Activated CD4-positive, CD25-positive, alpha-beta regulatory T cell (primary cell): ENCODE results near the gene CCDC33.
A peak's percentile ranks its signal among the peaks of the same experiment; 100 is the strongest.

ENCODE experiments used
- DNase-seq, 4 experiments: peaks; one replicate each; lab custom pipeline; 2025; lab: John Stamatoyannopoulos, UW

Gene CCDC33

GRCh38 chr15:74382004-74382816 lies 146.1 kb downstream of the CCDC33 start:
- DNase-seq, result peak; percentile 52 to 71 (median 63)

GRCh38 chr15:74383286-74383685 lies 147.2 kb downstream of the CCDC33 start:
- DNase-seq, result no peak

GRCh38 chr15:74383695-74384565 lies 147.8 kb downstream of the CCDC33 start:
- peak in 2 of 4 experiments; percentile 47 to 63 for DNase-seq

DNA sequence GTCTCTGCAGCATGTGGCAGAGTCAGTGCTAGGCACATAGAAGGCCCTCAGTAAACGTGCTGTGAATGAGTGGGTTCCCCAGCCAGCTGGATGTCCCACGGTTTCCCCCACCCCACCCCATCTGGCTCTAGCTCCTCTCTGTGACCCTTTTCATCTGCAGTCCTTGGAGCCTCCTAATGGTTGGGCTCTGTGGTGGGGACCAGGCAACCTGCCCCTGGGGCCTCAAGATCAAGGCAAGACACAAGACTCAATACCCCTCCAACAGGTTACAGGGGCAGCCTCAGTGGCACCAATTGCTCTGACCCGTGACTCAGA lies 148.4 kb downstream of the CCDC33 start:
- no peak for DNase-seq

DNA sequence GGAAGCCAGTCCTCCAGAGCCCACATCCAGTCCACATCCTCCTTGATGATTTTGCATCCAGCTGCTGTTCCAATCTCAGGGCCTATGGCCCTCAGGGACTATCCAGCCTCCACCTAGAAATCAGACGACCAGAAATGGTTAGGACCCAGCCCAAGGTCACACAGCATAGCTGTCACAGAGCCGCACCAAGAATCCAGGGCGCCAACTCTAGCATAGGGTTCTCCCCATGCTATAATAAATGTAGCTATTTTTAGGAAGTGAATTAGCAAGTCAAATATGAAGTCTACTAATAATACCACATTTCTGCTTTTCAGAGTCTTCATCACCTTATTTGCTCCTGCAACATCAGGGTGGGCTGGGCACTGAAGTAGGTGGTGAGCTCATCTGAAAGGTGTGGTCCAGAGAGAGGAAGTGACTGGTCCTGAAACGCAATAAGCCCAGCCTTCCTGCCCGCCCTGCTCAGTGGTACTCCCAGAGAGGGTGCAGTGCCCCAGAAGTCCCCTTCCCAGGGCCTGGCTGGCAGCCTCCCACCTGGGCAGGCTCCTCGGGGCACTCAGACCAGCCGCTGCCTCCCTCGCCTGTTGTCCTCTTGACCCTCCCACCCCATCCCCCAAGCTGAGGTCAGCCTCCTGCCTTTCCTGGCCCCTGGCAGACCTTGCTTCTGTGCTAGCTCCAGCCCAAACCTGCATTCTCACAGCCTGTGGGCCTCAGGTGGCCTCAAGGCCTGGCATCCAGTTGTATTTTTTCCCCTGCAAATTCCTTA lies 148.9 kb downstream of the CCDC33 start:
- DNase-seq, result peak; percentile 16 to 47 (median 34)

DNA sequence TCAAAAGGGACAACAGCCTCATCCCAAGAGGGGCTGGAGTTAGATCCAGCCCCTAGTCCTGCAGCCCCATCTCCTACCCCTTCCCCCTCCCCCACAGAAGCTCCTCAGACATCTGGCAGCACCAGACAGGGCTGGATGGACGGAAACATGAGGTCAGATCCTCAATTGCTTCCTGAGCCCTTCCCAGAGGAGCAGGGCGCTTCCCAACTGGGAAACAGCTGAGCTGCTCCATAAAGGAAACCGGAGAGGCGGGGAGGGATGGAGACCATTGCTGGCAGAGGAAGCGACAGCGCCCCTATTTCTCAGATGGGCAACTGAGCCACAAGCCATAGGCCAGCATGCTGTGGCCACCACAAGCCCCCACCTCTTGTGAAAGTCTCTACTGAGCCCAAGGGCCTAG lies 149.6 kb downstream of the CCDC33 start:
- no peak for DNase-seq
